ENCODE measurements around the gene CD248. TPM values are rescaled to one million over a fixed set of nuclear protein-coding genes. Genes with fewer than 3 reads are reported as not detected.

Gene CD248
- total and polyA plus RNA-seq, 2 experiments from 2014 or later = 2.4 to 3.8 TPM

DNA sequence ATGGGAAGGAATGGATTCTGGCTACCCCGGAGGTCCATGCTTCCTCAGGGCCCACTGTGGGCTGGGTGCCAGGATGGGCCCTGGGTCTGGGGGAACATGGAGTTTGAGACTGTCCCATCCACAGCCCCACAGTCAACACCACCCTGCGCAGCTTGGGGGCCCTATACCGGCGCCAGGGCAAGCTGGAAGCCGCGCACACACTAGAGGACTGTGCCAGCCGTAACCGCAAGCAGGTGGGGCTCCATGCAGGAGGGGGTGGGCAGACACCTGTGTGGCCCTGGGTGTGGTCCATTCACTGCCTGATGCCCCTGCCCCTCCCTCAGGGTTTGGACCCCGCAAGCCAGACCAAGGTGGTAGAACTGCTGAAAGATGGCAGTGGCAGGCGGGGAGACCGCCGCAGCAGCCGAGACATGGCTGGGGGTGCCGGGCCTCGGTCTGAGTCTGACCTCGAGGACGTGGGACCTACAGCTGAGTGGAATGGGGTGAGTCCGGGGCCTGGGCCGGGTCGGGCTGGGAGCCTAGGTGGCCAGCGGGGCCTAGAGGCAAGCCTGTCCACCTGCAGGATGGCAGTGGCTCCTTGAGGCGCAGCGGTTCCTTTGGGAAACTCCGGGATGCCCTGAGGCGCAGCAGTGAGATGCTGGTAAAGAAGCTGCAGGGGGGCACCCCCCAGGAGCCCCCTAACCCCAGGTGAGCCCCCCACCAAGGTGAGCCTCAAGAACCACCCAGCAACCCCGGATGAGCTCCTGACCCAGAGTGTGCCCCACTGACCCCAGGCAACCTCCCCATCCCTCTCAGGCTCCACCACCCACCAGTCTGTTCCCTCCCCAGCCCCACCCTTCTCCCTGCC lies 51.1 kb downstream of the CD248 start:
- H3K27me3 Mint-ChIP-seq (ENCODE audit: insufficient read depth, low read depth, poor library complexity) = peaks cover 10% of the 10 kb centered on the region
- H3K27ac Mint-ChIP-seq = no peak overlapping the region
- DNase-seq (ENCODE audit: low spot score) (no peak), ATAC-seq (no peak)
- H3K4me3 ChIP-seq = no peak overlapping the region
- no peak overlapping the region for H3K27ac ChIP-seq (ENCODE audit: low read depth)
- H3F3A ChIP-seq (replicated peaks; ENCODE audit: low read depth) = 0 out of 2 replicates have a peak, but pooled peaks cover 14% of the 10 kb centered on the region
- H2AFZ ChIP-seq = no peak overlapping the region
- peaks cover 15% of the 10 kb centered on the region for H3K79me2 ChIP-seq (replicated peaks; ENCODE audit: insufficient read depth)
- H3K36me3 Mint-ChIP-seq (ENCODE audit: low read depth) = peaks cover 30% of the 10 kb centered on the region
- peaks cover 16% of the 10 kb centered on the region for H3K4me1 Mint-ChIP-seq
- no peaks in the 10 kb centered on the region for H3K9me3 Mint-ChIP-seq
- no peaks in the 10 kb centered on the region for H3K27me3 ChIP-seq (ENCODE audit: insufficient read depth)
- H3K4me2 ChIP-seq = no peak overlapping the region
- H3K4me1 ChIP-seq (ENCODE audit: insufficient read depth) = no peaks in the 10 kb centered on the region
- H4K20me1 ChIP-seq (replicated peaks; ENCODE audit: insufficient read depth) = peaks cover 7% of the 10 kb centered on the region
- H3K4me3 Mint-ChIP-seq = no peak overlapping the region
- no peaks in the 10 kb centered on the region for H3K36me3 ChIP-seq (ENCODE audit: insufficient read depth)
- H3K9me2 ChIP-seq (ENCODE audit: insufficient read depth) = no peaks in the 10 kb centered on the region
- TF ChIP-seq CREB1 (CRISPR knock-in tag; IDR thresholded peaks at IDR 0.05; ENCODE audit: low read depth) (no peak), POLR2AphosphoS5 (IDR thresholded peaks at IDR 0.05; ENCODE audit: low read depth) (no peak), NANOG (IDR thresholded peaks at IDR 0.05; ENCODE audit: borderline replicate concordance) (no peak), STAT1 (IDR thresholded peaks at IDR 0.05; ENCODE audit: unreplicated experiment) (no peak), JUNB (IDR thresholded peaks at IDR 0.05; ENCODE audit: unreplicated experiment) (no peak), EZH2 (IDR thresholded peaks at IDR 0.05; ENCODE audit: low read depth, unreplicated experiment) (no peak), ZNF331 (CRISPR knock-in tag; IDR thresholded peaks at IDR 0.05; ENCODE audit: low read depth) (no peak), ZNF114 (CRISPR knock-in tag; IDR thresholded peaks at IDR 0.05) (no peak)
- TF ChIP-seq, protein P1, sequence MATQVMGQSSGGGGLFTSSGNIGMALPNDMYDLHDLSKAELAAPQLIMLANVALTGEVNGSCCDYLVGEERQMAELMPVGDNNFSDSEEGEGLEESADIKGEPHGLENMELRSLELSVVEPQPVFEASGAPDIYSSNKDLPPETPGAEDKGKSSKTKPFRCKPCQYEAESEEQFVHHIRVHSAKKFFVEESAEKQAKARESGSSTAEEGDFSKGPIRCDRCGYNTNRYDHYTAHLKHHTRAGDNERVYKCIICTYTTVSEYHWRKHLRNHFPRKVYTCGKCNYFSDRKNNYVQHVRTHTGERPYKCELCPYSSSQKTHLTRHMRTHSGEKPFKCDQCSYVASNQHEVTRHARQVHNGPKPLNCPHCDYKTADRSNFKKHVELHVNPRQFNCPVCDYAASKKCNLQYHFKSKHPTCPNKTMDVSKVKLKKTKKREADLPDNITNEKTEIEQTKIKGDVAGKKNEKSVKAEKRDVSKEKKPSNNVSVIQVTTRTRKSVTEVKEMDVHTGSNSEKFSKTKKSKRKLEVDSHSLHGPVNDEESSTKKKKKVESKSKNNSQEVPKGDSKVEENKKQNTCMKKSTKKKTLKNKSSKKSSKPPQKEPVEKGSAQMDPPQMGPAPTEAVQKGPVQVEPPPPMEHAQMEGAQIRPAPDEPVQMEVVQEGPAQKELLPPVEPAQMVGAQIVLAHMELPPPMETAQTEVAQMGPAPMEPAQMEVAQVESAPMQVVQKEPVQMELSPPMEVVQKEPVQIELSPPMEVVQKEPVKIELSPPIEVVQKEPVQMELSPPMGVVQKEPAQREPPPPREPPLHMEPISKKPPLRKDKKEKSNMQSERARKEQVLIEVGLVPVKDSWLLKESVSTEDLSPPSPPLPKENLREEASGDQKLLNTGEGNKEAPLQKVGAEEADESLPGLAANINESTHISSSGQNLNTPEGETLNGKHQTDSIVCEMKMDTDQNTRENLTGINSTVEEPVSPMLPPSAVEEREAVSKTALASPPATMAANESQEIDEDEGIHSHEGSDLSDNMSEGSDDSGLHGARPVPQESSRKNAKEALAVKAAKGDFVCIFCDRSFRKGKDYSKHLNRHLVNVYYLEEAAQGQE (IDR thresholded peaks at IDR 0.05; ENCODE audit: unreplicated experiment) = no peak
- TF ChIP-seq, protein P2, sequence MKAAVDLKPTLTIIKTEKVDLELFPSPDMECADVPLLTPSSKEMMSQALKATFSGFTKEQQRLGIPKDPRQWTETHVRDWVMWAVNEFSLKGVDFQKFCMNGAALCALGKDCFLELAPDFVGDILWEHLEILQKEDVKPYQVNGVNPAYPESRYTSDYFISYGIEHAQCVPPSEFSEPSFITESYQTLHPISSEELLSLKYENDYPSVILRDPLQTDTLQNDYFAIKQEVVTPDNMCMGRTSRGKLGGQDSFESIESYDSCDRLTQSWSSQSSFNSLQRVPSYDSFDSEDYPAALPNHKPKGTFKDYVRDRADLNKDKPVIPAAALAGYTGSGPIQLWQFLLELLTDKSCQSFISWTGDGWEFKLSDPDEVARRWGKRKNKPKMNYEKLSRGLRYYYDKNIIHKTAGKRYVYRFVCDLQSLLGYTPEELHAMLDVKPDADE (IDR thresholded peaks at IDR 0.05) = no peak
- TF ChIP-seq, protein P3, sequence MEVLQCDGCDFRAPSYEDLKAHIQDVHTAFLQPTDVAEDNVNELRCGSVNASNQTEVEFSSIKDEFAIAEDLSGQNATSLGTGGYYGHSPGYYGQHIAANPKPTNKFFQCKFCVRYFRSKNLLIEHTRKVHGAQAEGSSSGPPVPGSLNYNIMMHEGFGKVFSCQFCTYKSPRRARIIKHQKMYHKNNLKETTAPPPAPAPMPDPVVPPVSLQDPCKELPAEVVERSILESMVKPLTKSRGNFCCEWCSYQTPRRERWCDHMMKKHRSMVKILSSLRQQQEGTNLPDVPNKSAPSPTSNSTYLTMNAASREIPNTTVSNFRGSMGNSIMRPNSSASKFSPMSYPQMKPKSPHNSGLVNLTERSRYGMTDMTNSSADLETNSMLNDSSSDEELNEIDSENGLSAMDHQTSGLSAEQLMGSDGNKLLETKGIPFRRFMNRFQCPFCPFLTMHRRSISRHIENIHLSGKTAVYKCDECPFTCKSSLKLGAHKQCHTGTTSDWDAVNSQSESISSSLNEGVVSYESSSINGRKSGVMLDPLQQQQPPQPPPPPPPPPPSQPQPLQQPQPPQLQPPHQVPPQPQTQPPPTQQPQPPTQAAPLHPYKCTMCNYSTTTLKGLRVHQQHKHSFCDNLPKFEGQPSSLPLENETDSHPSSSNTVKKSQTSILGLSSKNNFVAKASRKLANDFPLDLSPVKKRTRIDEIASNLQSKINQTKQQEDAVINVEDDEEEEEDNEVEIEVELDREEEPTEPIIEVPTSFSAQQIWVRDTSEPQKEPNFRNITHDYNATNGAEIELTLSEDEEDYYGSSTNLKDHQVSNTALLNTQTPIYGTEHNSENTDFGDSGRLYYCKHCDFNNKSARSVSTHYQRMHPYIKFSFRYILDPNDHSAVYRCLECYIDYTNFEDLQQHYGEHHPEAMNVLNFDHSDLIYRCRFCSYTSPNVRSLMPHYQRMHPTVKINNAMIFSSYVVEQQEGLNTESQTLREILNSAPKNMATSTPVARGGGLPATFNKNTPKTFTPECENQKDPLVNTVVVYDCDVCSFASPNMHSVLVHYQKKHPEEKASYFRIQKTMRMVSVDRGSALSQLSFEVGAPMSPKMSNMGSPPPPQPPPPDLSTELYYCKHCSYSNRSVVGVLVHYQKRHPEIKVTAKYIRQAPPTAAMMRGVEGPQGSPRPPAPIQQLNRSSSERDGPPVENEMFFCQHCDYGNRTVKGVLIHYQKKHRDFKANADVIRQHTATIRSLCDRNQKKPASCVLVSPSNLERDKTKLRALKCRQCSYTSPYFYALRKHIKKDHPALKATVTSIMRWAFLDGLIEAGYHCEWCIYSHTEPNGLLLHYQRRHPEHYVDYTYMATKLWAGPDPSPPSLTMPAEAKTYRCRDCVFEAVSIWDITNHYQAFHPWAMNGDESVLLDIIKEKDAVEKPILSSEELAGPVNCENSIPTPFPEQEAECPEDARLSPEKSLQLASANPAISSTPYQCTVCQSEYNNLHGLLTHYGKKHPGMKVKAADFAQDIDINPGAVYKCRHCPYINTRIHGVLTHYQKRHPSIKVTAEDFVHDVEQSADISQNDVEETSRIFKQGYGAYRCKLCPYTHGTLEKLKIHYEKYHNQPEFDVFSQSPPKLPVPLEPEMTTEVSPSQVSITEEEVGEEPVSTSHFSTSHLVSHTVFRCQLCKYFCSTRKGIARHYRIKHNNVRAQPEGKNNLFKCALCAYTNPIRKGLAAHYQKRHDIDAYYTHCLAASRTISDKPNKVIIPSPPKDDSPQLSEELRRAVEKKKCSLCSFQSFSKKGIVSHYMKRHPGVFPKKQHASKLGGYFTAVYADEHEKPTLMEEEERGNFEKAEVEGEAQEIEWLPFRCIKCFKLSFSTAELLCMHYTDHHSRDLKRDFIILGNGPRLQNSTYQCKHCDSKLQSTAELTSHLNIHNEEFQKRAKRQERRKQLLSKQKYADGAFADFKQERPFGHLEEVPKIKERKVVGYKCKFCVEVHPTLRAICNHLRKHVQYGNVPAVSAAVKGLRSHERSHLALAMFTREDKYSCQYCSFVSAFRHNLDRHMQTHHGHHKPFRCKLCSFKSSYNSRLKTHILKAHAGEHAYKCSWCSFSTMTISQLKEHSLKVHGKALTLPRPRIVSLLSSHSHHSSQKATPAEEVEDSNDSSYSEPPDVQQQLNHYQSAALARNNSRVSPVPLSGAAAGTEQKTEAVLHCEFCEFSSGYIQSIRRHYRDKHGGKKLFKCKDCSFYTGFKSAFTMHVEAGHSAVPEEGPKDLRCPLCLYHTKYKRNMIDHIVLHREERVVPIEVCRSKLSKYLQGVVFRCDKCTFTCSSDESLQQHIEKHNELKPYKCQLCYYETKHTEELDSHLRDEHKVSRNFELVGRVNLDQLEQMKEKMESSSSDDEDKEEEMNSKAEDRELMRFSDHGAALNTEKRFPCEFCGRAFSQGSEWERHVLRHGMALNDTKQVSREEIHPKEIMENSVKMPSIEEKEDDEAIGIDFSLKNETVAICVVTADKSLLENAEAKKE (CRISPR knock-in tag; IDR thresholded peaks at IDR 0.05) = no peak
- TF ChIP-seq, protein P4, sequence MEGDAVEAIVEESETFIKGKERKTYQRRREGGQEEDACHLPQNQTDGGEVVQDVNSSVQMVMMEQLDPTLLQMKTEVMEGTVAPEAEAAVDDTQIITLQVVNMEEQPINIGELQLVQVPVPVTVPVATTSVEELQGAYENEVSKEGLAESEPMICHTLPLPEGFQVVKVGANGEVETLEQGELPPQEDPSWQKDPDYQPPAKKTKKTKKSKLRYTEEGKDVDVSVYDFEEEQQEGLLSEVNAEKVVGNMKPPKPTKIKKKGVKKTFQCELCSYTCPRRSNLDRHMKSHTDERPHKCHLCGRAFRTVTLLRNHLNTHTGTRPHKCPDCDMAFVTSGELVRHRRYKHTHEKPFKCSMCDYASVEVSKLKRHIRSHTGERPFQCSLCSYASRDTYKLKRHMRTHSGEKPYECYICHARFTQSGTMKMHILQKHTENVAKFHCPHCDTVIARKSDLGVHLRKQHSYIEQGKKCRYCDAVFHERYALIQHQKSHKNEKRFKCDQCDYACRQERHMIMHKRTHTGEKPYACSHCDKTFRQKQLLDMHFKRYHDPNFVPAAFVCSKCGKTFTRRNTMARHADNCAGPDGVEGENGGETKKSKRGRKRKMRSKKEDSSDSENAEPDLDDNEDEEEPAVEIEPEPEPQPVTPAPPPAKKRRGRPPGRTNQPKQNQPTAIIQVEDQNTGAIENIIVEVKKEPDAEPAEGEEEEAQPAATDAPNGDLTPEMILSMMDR (conservative IDR thresholded peaks at IDR 0.05; ENCODE audit: low read depth in 2 of 2) = no peak
